Measurements from ENCODE around the gene ACVR2A. TPM values are rescaled to one million over a fixed set of nuclear protein-coding genes. Genes with fewer than 3 reads are reported as not detected.

The ACVR2A gene
- total RNA-seq, 1 donor = 39.4 TPM

- Histone ChIP-seq H3K27ac (ENCODE audit: low read depth, low read length) (no peak overlapping the region), H3K79me2 (ENCODE audit: insufficient read depth, low read length) (no peaks in the 10 kb centered on the region), H3K9me3 (ENCODE audit: low read depth, low read length) (no peaks in the 10 kb centered on the region), H3K36me3 (ENCODE audit: insufficient read depth, low read length) (no peaks in the 10 kb centered on the region), H4K20me1 (ENCODE audit: insufficient read depth, low read length) (no peaks in the 10 kb centered on the region), H3K4me2 (ENCODE audit: insufficient read depth, low read length) (no peak overlapping the region), H3K4me1 (ENCODE audit: insufficient read depth, low read length) (no peaks in the 10 kb centered on the region), H3K27me3 (ENCODE audit: insufficient read depth, low read length) (no peaks in the 10 kb centered on the region), H3K4me3 (ENCODE audit: insufficient read depth, low read length) (no peak overlapping the region), H2AFZ (ENCODE audit: low read length) (no peak overlapping the region)
- DNase-seq (ENCODE audit: insufficient read length, low spot score, missing footprints) = no peak
- no peak for TF ChIP-seq CTCF (IDR thresholded peaks at IDR 0.05; ENCODE audit: extremely low read depth, low read depth, low read length)
These were observed 33.7 kb upstream of the ACVR2A start for GRCh38 chr2:147810883-147811765.

- Histone ChIP-seq H3K9me3 (ENCODE audit: low read depth, low read length) (no peaks in the 10 kb centered on the region), H3K4me2 (ENCODE audit: insufficient read depth, low read length) (no peak overlapping the region), H3K36me3 (ENCODE audit: insufficient read depth, low read length) (no peaks in the 10 kb centered on the region), H3K4me1 (ENCODE audit: insufficient read depth, low read length) (no peaks in the 10 kb centered on the region), H4K20me1 (ENCODE audit: insufficient read depth, low read length) (no peaks in the 10 kb centered on the region), H3K27me3 (ENCODE audit: insufficient read depth, low read length) (no peaks in the 10 kb centered on the region), H2AFZ (ENCODE audit: low read length) (no peak overlapping the region), H3K79me2 (ENCODE audit: insufficient read depth, low read length) (no peaks in the 10 kb centered on the region), H3K27ac (ENCODE audit: low read depth, low read length) (no peak overlapping the region), H3K4me3 (ENCODE audit: insufficient read depth, low read length) (no peak overlapping the region)
- DNase-seq (ENCODE audit: insufficient read length, low spot score, missing footprints) = no peak
- TF ChIP-seq CTCF (IDR thresholded peaks at IDR 0.05; ENCODE audit: extremely low read depth, low read depth, low read length) = no peak
These were observed 26.1 kb upstream of the ACVR2A start for GRCh38 chr2:147818741-147819140.

- no peaks in the 10 kb centered on the region for H3K79me2 ChIP-seq (ENCODE audit: insufficient read depth, low read length)
- H2AFZ ChIP-seq (ENCODE audit: low read length) = no peak overlapping the region
- no peak overlapping the region for H3K4me3 ChIP-seq (ENCODE audit: insufficient read depth, low read length)
- no peaks in the 10 kb centered on the region for H3K27me3 ChIP-seq (ENCODE audit: insufficient read depth, low read length)
- DNase-seq (ENCODE audit: insufficient read length, low spot score, missing footprints) = no peak
- no peaks in the 10 kb centered on the region for H3K4me1 ChIP-seq (ENCODE audit: insufficient read depth, low read length)
- no peaks in the 10 kb centered on the region for H4K20me1 ChIP-seq (ENCODE audit: insufficient read depth, low read length)
- H3K36me3 ChIP-seq (ENCODE audit: insufficient read depth, low read length) = no peaks in the 10 kb centered on the region
- no peak overlapping the region for H3K4me2 ChIP-seq (ENCODE audit: insufficient read depth, low read length)
- H3K9me3 ChIP-seq (ENCODE audit: low read depth, low read length) = no peaks in the 10 kb centered on the region
- no peak for TF ChIP-seq CTCF (IDR thresholded peaks at IDR 0.05; ENCODE audit: extremely low read depth, low read depth, low read length)
- no peak overlapping the region for H3K27ac ChIP-seq (ENCODE audit: low read depth, low read length)
These were observed 20.2 kb upstream of the ACVR2A start for GRCh38 chr2:147824620-147825019.

GRCh38 chr2:147826278-147827087 lies 18.3 kb upstream of the ACVR2A start:
- Histone ChIP-seq H3K79me2 (ENCODE audit: insufficient read depth, low read length) (no peaks in the 10 kb centered on the region), H3K4me3 (ENCODE audit: insufficient read depth, low read length) (no peak overlapping the region), H3K36me3 (ENCODE audit: insufficient read depth, low read length) (no peaks in the 10 kb centered on the region), H3K27ac (ENCODE audit: low read depth, low read length) (no peak overlapping the region), H3K9me3 (ENCODE audit: low read depth, low read length) (no peaks in the 10 kb centered on the region), H2AFZ (ENCODE audit: low read length) (no peak overlapping the region), H3K4me2 (ENCODE audit: insufficient read depth, low read length) (no peak overlapping the region), H4K20me1 (ENCODE audit: insufficient read depth, low read length) (no peaks in the 10 kb centered on the region), H3K27me3 (ENCODE audit: insufficient read depth, low read length) (no peaks in the 10 kb centered on the region), H3K4me1 (ENCODE audit: insufficient read depth, low read length) (no peaks in the 10 kb centered on the region)
- no peak for TF ChIP-seq CTCF (IDR thresholded peaks at IDR 0.05; ENCODE audit: extremely low read depth, low read depth, low read length)
- DNase-seq (ENCODE audit: insufficient read length, low spot score, missing footprints) = no peak

Data from osteoblast (primary cell).